Measurements from ENCODE around the gene DDRGK1.

DNA sequence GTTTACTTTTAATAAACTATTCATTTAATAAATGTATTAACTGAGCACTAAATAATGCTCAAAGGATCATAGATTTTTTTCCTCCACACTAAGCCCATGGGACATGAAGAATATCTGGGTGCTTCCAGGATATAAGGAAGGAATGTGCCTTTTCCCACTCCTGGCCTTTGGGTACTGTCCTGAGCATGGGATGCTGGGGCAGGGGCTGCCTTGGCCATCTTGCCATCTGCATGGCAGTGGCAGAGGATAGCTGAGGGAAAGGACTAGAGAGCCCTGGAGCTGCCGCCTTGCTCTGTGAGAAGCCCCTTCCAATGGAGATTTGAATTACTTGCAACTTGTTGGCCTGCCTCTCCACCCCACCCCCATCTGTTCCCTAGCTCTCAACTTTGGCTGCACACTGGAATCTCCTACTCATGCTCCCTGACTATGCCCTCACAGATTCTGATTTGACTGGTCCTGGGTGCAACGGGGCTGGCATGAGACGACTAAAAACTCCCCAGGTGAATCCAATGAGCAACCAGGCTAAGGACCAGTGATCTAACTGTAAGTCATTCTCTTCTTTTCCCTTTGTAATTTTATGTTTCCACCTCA is 15.6 kb downstream of the DDRGK1 start:
- TF ChIP-seq, protein P1, sequence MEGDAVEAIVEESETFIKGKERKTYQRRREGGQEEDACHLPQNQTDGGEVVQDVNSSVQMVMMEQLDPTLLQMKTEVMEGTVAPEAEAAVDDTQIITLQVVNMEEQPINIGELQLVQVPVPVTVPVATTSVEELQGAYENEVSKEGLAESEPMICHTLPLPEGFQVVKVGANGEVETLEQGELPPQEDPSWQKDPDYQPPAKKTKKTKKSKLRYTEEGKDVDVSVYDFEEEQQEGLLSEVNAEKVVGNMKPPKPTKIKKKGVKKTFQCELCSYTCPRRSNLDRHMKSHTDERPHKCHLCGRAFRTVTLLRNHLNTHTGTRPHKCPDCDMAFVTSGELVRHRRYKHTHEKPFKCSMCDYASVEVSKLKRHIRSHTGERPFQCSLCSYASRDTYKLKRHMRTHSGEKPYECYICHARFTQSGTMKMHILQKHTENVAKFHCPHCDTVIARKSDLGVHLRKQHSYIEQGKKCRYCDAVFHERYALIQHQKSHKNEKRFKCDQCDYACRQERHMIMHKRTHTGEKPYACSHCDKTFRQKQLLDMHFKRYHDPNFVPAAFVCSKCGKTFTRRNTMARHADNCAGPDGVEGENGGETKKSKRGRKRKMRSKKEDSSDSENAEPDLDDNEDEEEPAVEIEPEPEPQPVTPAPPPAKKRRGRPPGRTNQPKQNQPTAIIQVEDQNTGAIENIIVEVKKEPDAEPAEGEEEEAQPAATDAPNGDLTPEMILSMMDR (conservative IDR thresholded peaks at IDR 0.05; ENCODE audit: low read length), result no peak
- no peak for TF ChIP-seq EZH2phosphoT487 (IDR thresholded peaks at IDR 0.05; ENCODE audit: borderline replicate concordance)

Data from Loucy (cell line).